ENCODE data around the gene CORO7.
A peak's percentile ranks its signal among the peaks of the same experiment; 100 is the strongest.

CORO7 gene

DNA sequence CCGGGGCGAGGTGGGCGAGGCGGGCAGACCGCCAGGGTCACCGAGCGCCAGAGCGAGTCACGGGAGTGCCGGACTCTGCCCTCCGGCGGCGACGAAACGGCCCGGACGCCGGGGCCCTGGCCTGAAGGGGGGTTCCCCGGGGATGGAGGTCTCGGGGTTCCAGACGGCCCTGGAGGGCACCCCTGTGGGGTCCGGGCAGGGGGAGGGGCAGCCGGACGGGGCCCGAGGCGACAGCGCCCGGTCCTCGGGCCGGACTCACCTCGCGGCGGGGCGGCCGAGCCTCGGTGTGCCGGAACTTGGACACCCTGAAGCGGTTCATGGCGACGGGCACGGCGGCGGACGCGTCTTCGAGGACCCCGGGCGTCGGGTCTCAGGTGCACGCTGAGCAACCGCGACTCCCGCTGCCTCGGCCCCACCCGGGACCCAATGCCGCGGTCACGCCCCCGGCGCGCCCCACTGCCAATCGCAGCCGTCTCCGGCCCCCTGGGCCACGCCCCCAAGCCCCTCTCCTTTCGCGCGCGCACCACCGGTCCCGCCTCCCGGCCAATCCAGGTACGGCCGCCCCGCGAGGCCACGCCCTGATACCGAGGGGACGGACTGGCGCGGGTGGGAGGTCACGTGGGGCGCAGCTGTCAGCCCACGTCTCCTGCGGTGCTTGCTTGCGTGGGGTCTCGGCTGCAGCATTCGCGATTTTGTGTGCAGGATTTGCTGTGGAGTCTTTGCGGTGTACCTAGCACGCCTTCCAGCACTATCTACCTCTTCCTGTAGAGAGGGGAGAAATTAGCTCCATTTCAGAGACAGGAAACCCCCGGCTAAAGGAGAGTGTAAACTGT lies at the start of gene CORO7:
TSS of gene CORO7 (minus strand) at position 397 of the 833 bp plus-strand sequence. CDS start at position 319, 78 bp downstream.
- Histone ChIP-seq H3K27ac (ENCODE audit: low read depth, low read length) (no peak within 1 kb of the TSS), H3K4me1 (ENCODE audit: control insufficient read depth, insufficient read depth, low read length) (peaks cover 11% of the 10 kb centered on the region), H3K27me3 (ENCODE audit: control insufficient read depth, insufficient read depth, low read length) (no peaks in the 10 kb centered on the region), H3K9me3 (ENCODE audit: control insufficient read depth, insufficient read depth, low read depth, low read length) (no peaks in the 10 kb centered on the region), H3K4me3 (ENCODE audit: low read depth, low read length) (peak within 1 kb of the TSS; percentile 75), H3K36me3 (ENCODE audit: control insufficient read depth, insufficient read depth, low read length) (peaks cover 14% of the 10 kb centered on the region; the same call in 1 of the 2 replicates), H3K9ac (ENCODE audit: low read length) (peak within 1 kb of the TSS; percentile 63)

GRCh38 chr16:4463522-4464163 lies 47.2 kb upstream of the CORO7 start:
- Histone ChIP-seq H3K27ac (ENCODE audit: low read depth, low read length) (no peak overlapping the region), H3K9me3 (ENCODE audit: control insufficient read depth, insufficient read depth, low read depth, low read length) (no peaks in the 10 kb centered on the region), H3K9ac (ENCODE audit: low read length) (no peak overlapping the region)

GRCh38 chr16:4461250-4462085 lies 45.1 kb upstream of the CORO7 start:
- Histone ChIP-seq H3K27me3 (ENCODE audit: control insufficient read depth, insufficient read depth, low read length) (no peaks in the 10 kb centered on the region), H3K36me3 (ENCODE audit: control insufficient read depth, insufficient read depth, low read length) (peaks cover 56% of the 10 kb centered on the region), H3K27ac (ENCODE audit: low read depth, low read length) (peak overlapping the region; percentile 13; the same call in 1 of the 2 replicates), H3K9ac (ENCODE audit: low read length) (no peak overlapping the region), H3K9me3 (ENCODE audit: control insufficient read depth, insufficient read depth, low read depth, low read length) (no peaks in the 10 kb centered on the region), H3K4me1 (ENCODE audit: control insufficient read depth, insufficient read depth, low read length) (peaks cover 10% of the 10 kb centered on the region), H3K4me3 (ENCODE audit: low read depth, low read length) (no peak overlapping the region)

More at GRCh38 chr16:4463522-4464163, 47.2 kb upstream of the CORO7 start:
- H3K36me3 ChIP-seq (ENCODE audit: control insufficient read depth, insufficient read depth, low read length): peaks cover 57% of the 10 kb centered on the region
- no peak overlapping the region for H3K4me3 ChIP-seq (ENCODE audit: low read depth, low read length)
- H3K4me1 ChIP-seq (ENCODE audit: control insufficient read depth, insufficient read depth, low read length): peaks cover 10% of the 10 kb centered on the region
- no peaks in the 10 kb centered on the region for H3K27me3 ChIP-seq (ENCODE audit: control insufficient read depth, insufficient read depth, low read length)

- H3K27ac ChIP-seq (ENCODE audit: low read depth, low read length): no peak overlapping the region
- peaks cover 56% of the 10 kb centered on the region for H3K36me3 ChIP-seq (ENCODE audit: control insufficient read depth, insufficient read depth, low read length)
- no peaks in the 10 kb centered on the region for H3K27me3 ChIP-seq (ENCODE audit: control insufficient read depth, insufficient read depth, low read length)
- no peak overlapping the region for H3K9ac ChIP-seq (ENCODE audit: low read length)
- H3K4me1 ChIP-seq (ENCODE audit: control insufficient read depth, insufficient read depth, low read length): peaks cover 10% of the 10 kb centered on the region
- H3K9me3 ChIP-seq (ENCODE audit: control insufficient read depth, insufficient read depth, low read depth, low read length): no peaks in the 10 kb centered on the region
- H3K4me3 ChIP-seq (ENCODE audit: low read depth, low read length): no peak overlapping the region
Measured at GRCh38 chr16:4460936-4461249, 44.5 kb upstream of the CORO7 start.

DNA sequence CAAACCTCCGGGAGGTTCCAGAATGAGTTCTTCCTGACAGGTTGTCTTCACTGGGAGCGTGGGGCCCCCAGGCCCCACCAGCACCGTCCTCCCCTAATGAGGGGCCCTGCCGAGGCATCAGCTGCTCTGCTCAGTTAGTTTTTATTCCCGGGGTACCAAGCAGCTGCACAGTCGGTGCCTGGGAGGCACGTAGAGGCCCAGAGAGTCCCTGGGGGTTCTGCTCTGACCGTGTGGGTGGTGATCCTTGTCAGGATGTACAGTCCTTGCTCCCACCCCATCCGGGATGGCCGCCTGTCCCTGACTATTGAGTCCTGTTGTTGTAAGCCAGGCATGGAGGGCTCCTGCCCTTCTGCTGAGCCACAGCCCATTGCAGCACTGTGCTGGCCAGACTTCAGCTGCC lies 39.6 kb upstream of the CORO7 start:
- no peak overlapping the region for H3K27ac ChIP-seq (ENCODE audit: low read depth, low read length)

GRCh38 chr16:4455081-4455480 lies 38.7 kb upstream of the CORO7 start:
- H3K4me1 ChIP-seq (ENCODE audit: control insufficient read depth, insufficient read depth, low read length): no peaks in the 10 kb centered on the region
- no peak overlapping the region for H3K9ac ChIP-seq (ENCODE audit: low read length)
- H3K27ac ChIP-seq (ENCODE audit: low read depth, low read length): no peak overlapping the region
- no peak overlapping the region for H3K4me3 ChIP-seq (ENCODE audit: low read depth, low read length)
- H3K27me3 ChIP-seq (ENCODE audit: control insufficient read depth, insufficient read depth, low read length): no peaks in the 10 kb centered on the region
- H3K36me3 ChIP-seq (ENCODE audit: control insufficient read depth, insufficient read depth, low read length): peaks cover 73% of the 10 kb centered on the region
- H3K9me3 ChIP-seq (ENCODE audit: control insufficient read depth, insufficient read depth, low read depth, low read length): no peaks in the 10 kb centered on the region

More for the DNA sequence above, 39.6 kb upstream of the CORO7 start:
- Histone ChIP-seq H3K4me3 (ENCODE audit: low read depth, low read length) (no peak overlapping the region), H3K36me3 (ENCODE audit: control insufficient read depth, insufficient read depth, low read length) (peaks cover 65% of the 10 kb centered on the region), H3K9ac (ENCODE audit: low read length) (no peak overlapping the region), H3K27me3 (ENCODE audit: control insufficient read depth, insufficient read depth, low read length) (no peaks in the 10 kb centered on the region), H3K4me1 (ENCODE audit: control insufficient read depth, insufficient read depth, low read length) (peaks cover 2% of the 10 kb centered on the region; the same call in 1 of the 2 replicates), H3K9me3 (ENCODE audit: control insufficient read depth, insufficient read depth, low read depth, low read length) (no peaks in the 10 kb centered on the region)

GRCh38 chr16:4454623-4455022 lies 38.2 kb upstream of the CORO7 start:
- Histone ChIP-seq H3K9ac (ENCODE audit: low read length) (no peak overlapping the region), H3K4me1 (ENCODE audit: control insufficient read depth, insufficient read depth, low read length) (no peaks in the 10 kb centered on the region), H3K27me3 (ENCODE audit: control insufficient read depth, insufficient read depth, low read length) (no peaks in the 10 kb centered on the region), H3K4me3 (ENCODE audit: low read depth, low read length) (no peak overlapping the region), H3K27ac (ENCODE audit: low read depth, low read length) (no peak overlapping the region), H3K9me3 (ENCODE audit: control insufficient read depth, insufficient read depth, low read depth, low read length) (no peaks in the 10 kb centered on the region), H3K36me3 (ENCODE audit: control insufficient read depth, insufficient read depth, low read length) (peaks cover 78% of the 10 kb centered on the region)

- Histone ChIP-seq H3K36me3 (ENCODE audit: control insufficient read depth, insufficient read depth, low read length) (peaks cover 85% of the 10 kb centered on the region), H3K27me3 (ENCODE audit: control insufficient read depth, insufficient read depth, low read length) (no peaks in the 10 kb centered on the region), H3K27ac (ENCODE audit: low read depth, low read length) (no peak overlapping the region), H3K9ac (ENCODE audit: low read length) (no peak overlapping the region), H3K9me3 (ENCODE audit: control insufficient read depth, insufficient read depth, low read depth, low read length) (no peaks in the 10 kb centered on the region), H3K4me1 (ENCODE audit: control insufficient read depth, insufficient read depth, low read length) (no peaks in the 10 kb centered on the region), H3K4me3 (ENCODE audit: low read depth, low read length) (no peak overlapping the region)
Measured at GRCh38 chr16:4452674-4453073, 36.3 kb upstream of the CORO7 start.

- Histone ChIP-seq H3K4me1 (ENCODE audit: control insufficient read depth, insufficient read depth, low read length) (no peaks in the 10 kb centered on the region), H3K4me3 (ENCODE audit: low read depth, low read length) (no peak overlapping the region), H3K36me3 (ENCODE audit: control insufficient read depth, insufficient read depth, low read length) (peaks cover 86% of the 10 kb centered on the region), H3K9me3 (ENCODE audit: control insufficient read depth, insufficient read depth, low read depth, low read length) (no peaks in the 10 kb centered on the region), H3K9ac (ENCODE audit: low read length) (no peak overlapping the region), H3K27ac (ENCODE audit: low read depth, low read length) (no peak overlapping the region), H3K27me3 (ENCODE audit: control insufficient read depth, insufficient read depth, low read length) (no peaks in the 10 kb centered on the region)
Measured at GRCh38 chr16:4450931-4451519, 34.6 kb upstream of the CORO7 start.

DNA sequence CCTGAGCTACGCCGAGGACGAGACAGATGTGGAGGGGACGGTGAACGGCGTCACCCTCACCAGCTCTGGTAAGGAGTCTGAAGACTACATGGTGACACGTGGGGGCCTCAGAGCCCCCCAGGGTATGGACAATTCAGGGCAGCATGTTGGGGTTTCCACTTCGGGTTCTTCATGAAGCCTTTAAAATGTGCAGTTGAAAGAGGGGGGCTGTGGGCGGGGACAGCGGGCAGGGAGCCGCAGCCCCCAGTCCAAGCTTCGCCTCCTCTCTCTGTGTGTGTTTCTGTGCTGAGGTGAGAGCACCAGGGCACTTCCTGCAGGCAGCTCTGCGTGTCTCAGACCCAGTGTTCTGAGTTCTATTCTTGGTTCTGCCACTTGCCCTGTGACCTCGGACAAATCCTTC lies 34.0 kb upstream of the CORO7 start:
- Histone ChIP-seq H3K36me3 (ENCODE audit: control insufficient read depth, insufficient read depth, low read length) (peaks cover 85% of the 10 kb centered on the region), H3K27ac (ENCODE audit: low read depth, low read length) (no peak overlapping the region), H3K9me3 (ENCODE audit: control insufficient read depth, insufficient read depth, low read depth, low read length) (no peaks in the 10 kb centered on the region), H3K4me1 (ENCODE audit: control insufficient read depth, insufficient read depth, low read length) (no peaks in the 10 kb centered on the region), H3K9ac (ENCODE audit: low read length) (no peak overlapping the region), H3K27me3 (ENCODE audit: control insufficient read depth, insufficient read depth, low read length) (no peaks in the 10 kb centered on the region), H3K4me3 (ENCODE audit: low read depth, low read length) (no peak overlapping the region)

All from HUES6 (cell line).